HepG2 (cell line): ENCODE measurements around the gene FAAP20. TPM values are rescaled to one million over a fixed set of nuclear protein-coding genes. Genes with fewer than 3 reads are reported as not detected.

Experiments used
- ATAC-seq: fragments of 200-7000 bp; cut with Tn5 transposase; 3 replicates; pipeline ENCODE4 v1.9.1; 2020; ENCODE audit warnings: mild to moderate bottlenecking, moderate library complexity
- BruUV-seq: library from RNA; stranded (reverse); fragments of 400-500 nt; replicated peaks from 2 replicates; lab custom pipeline; 2021; lab: Mats Ljungman, UMichigan
- CTCF ChIA-PET: fragments of 300-600 bp; formaldehyde crosslinking; extraction: SDS; loops from one replicate; lab custom pipeline; 2021; ENCODE audit warnings: low total read pairs, inconsistent platforms, low intra/inter-chr PET ratio; lab: Yijun Ruan, JAX
- POLR2A ChIA-PET: fragments of 350-600 bp; sonication (Branson Sonifier 250); formaldehyde crosslinking; loops from one replicate; lab custom pipeline; 2020; ENCODE audit warnings: antibody characterized with exemption, inconsistent platforms; lab: Yijun Ruan, JAX
- DNase-seq: peaks from one replicate; pipeline ENCODE4 v3.0.0-alpha.2; 2015; ENCODE audit warnings: low spot score
- FAIRE-seq: peaks from 3 replicates; lab custom pipeline; 2011; peaks lifted over from hg19 to GRCh38; lab: Jason Lieb, UNC
- H2AFZ ChIP-seq: one replicate; pipeline ENCODE4 v1.6.1; 2011; ENCODE audit warnings: low read length, inconsistent platforms
- H3K27ac ChIP-seq: fragments of 300-600 bp; 3 replicates; pipeline ENCODE4 v1.8.0; 2011; ENCODE audit warnings: mixed run types, mild to moderate bottlenecking, mixed read lengths, low read length, inconsistent platforms; ENCODE audit not compliant: insufficient read depth; ENCODE audit errors: extremely low read length
- H3K27me3 ChIP-seq, 2 experiments: fragments of 200-600 bp in 1 of 2; 2 replicates in 1 of 2; 3 replicates in 1 of 2; pipeline versions ENCODE4 v1.6.0 to v1.8.0; 2011; ENCODE audit warnings: low read length in 2 of 2, mild to moderate bottlenecking in 2 of 2, moderate library complexity in 2 of 2, inconsistent platforms in 1 of 2; ENCODE audit not compliant: insufficient read depth in 2 of 2, control insufficient read depth in 1 of 2
- H3K36me3 ChIP-seq, 2 experiments: fragments of 200-600 bp in 1 of 2; replicated peaks in 1 of 2; 2 replicates in 1 of 2; 3 replicates in 1 of 2; pipeline versions ENCODE4 v1.5.1 to v1.8.0; 2011; ENCODE audit warnings: low read length in 2 of 2, inconsistent platforms in 1 of 2; ENCODE audit not compliant: insufficient read depth in 2 of 2, control insufficient read depth in 1 of 2
- H3K4me1 ChIP-seq: 2 replicates; pipeline ENCODE4 v1.5.1; 2012; ENCODE audit warnings: low read length, inconsistent platforms; ENCODE audit not compliant: insufficient read depth
- H3K4me2 ChIP-seq: 2 replicates; pipeline ENCODE4 v1.6.0; 2011; ENCODE audit warnings: low read depth, low read length, inconsistent platforms
- H3K4me3 ChIP-seq, 3 experiments: fragments of 200-600 bp in 1 of 3; sonication (generic), shearing (Covaris generic) in 1 of 3; replicated peaks in 1 of 3; 2 replicates each; pipeline ENCODE4 v1.5.1; 2011 to 2016; ENCODE audit warnings: low read length in 3 of 3, inconsistent platforms in 2 of 3, low read depth in 2 of 3, mild to moderate bottlenecking in 2 of 3, control low read depth in 1 of 3, mixed read lengths in 1 of 3; ENCODE audit not compliant: insufficient read depth in 1 of 3
- H3K79me2 ChIP-seq: one replicate; pipeline ENCODE4 v1.6.1; 2011; ENCODE audit warnings: low read length, inconsistent platforms; ENCODE audit not compliant: insufficient read depth
- H3K9ac ChIP-seq: 2 replicates; pipeline ENCODE4 v1.6.0; 2011; ENCODE audit warnings: mild to moderate bottlenecking, low read depth, low read length, inconsistent platforms; ENCODE audit not compliant: insufficient read depth
- H3K9me3 ChIP-seq: 2 replicates; pipeline ENCODE4 v1.5.1; 2012; ENCODE audit warnings: mild to moderate bottlenecking, low read length
- H4K20me1 ChIP-seq: 2 replicates; pipeline ENCODE4 v1.6.0; 2011; ENCODE audit warnings: inconsistent platforms, mild to moderate bottlenecking, low read length, moderate library complexity; ENCODE audit not compliant: insufficient read depth
- ZNF816 ChIP-seq: sonication (generic); formaldehyde crosslinking; IDR thresholded peaks from 2 replicates; pipeline ENCODE4 v1.8.0; 2022; ENCODE audit warnings: missing genetic modification reagents, mild to moderate bottlenecking, borderline replicate concordance
- WGBS: methylation state at CpG from one replicate; pipeline ENCODE4 v1.1.6; 2017; ENCODE audit warnings: low lambda C conversion rate; 5-methylcytosine and 5-hydroxymethylcytosine counted together
- in situ Hi-C: cut with HindIII; loops from 2 replicates; pipeline ENCODE4 v1.10.0; 2017; ENCODE audit warnings: low pct_unique_long_range_greater_than_20kb; ENCODE audit not compliant: extremely low pct_ligation_motif_present
- intact Hi-C: fragments of 100-400 bp; cut with micrococcal nuclease; formaldehyde crosslinking; loops from one replicate; pipeline ENCODE4 v1.10.0; 2022; ENCODE audit not compliant: unreplicated experiment
- polyA plus RNA-seq, 8 experiments: library from polyadenylated mRNA; depleted of rRNA in 3 of 8; stranded (reverse) in 7 of 8; unstranded in 1 of 8; fragments of >200 nt; fragmentation: Illumina TruSeq in 4 of 8; extraction: Trizol in 4 of 8; gene quantifications; 2 replicates each; pipeline versions ENCODE4 v1.2.1 to v1.2.3, GENCODE V29; 2011 to 2016; ENCODE audit warnings: low read depth in 4 of 8, missing spikeins in 1 of 8, mixed read lengths in 1 of 8; ENCODE audit not compliant: insufficient read depth in 1 of 8
- total RNA-seq, 5 experiments: library from RNA; depleted of rRNA; stranded (reverse); fragments of >200 nt; fragmentation: Illumina TruSeq; extraction: Trizol; gene quantifications; 2 replicates each; pipeline ENCODE4 v1.2.3, GENCODE V29; 2016; ENCODE audit warnings: low read depth in 1 of 5
- TF ChIP-seq, protein P1 (sequence below): sonication (generic); formaldehyde crosslinking; IDR thresholded peaks from 2 replicates; pipeline ENCODE4 v1.5.1; 2020; ENCODE audit warnings: mild to moderate bottlenecking, missing genetic modification reagents, moderate library complexity

The FAAP20 gene
- total and polyA plus RNA-seq, 2 of the 13 experiments (the other 11 are each of a cell fraction or from before 2014, with no cell fraction given): 9.6 to 10.8 TPM

DNA sequence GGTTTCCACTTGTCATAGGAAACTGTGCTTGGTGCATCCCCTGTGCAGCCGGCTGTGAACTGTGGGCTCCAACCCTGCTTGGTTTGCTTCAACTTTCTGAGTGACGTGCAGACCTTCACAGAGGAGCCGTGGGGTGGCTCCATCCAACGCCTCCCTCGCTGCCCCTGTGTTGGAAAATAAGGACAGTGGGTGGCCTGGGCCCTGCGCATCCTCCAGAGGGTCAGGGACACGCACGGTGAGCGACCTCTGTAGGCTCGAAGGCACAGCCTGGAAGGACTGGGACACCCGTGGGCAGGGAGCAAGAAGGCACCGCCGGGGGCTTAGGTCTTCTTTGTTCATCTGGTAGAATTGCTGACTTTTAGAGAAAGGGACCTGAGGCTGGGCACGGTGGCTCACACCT is 6.5 kb upstream of the FAAP20 start:
- Histone ChIP-seq H3K9ac (no peak overlapping the region), H3K27me3 (peaks cover 0 to 20% of the 10 kb centered on the region in 2 experiments; a peak in 4 of 5 replicates)
- in situ Hi-C loops: no loop called here
- POLR2A ChIA-PET: interaction anchor here (1.0 to 8.5 kb wide), 2 partner anchors 26 to 29 kb away, joined by 3 to 178 read pairs; partner anchors contain the start of gene SKI
- TF ChIP-seq, protein P1, sequence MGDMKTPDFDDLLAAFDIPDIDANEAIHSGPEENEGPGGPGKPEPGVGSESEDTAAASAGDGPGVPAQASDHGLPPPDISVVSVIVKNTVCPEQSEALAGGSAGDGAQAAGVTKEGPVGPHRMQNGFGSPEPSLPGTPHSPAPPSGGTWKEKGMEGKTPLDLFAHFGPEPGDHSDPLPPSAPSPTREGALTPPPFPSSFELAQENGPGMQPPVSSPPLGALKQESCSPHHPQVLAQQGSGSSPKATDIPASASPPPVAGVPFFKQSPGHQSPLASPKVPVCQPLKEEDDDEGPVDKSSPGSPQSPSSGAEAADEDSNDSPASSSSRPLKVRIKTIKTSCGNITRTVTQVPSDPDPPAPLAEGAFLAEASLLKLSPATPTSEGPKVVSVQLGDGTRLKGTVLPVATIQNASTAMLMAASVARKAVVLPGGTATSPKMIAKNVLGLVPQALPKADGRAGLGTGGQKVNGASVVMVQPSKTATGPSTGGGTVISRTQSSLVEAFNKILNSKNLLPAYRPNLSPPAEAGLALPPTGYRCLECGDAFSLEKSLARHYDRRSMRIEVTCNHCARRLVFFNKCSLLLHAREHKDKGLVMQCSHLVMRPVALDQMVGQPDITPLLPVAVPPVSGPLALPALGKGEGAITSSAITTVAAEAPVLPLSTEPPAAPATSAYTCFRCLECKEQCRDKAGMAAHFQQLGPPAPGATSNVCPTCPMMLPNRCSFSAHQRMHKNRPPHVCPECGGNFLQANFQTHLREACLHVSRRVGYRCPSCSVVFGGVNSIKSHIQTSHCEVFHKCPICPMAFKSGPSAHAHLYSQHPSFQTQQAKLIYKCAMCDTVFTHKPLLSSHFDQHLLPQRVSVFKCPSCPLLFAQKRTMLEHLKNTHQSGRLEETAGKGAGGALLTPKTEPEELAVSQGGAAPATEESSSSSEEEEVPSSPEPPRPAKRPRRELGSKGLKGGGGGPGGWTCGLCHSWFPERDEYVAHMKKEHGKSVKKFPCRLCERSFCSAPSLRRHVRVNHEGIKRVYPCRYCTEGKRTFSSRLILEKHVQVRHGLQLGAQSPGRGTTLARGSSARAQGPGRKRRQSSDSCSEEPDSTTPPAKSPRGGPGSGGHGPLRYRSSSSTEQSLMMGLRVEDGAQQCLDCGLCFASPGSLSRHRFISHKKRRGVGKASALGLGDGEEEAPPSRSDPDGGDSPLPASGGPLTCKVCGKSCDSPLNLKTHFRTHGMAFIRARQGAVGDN: 0 out of 2 replicates have a peak, but pooled peaks have one; percentile 11
- no peak for TF ChIP-seq ZNF816 (CRISPR knock-in tag)
- TF ChIP-seq, all 625 proteins: peak for 1
- intact Hi-C loops: no loop called here
- WGBS: 76% methylated on average over 12 of the region's 14 CpGs
- Histone ChIP-seq H3K9me3 (no peaks in the 10 kb centered on the region), H3K79me2 (no peaks in the 10 kb centered on the region), H4K20me1 (no peaks in the 10 kb centered on the region), H3K27ac (no peak overlapping the region), H3K4me2 (0 out of 2 replicates have a peak overlapping the region, but pooled peaks have one; percentile 24), H3K4me3 (no peak overlapping the region), H2AFZ (no peak overlapping the region), H3K36me3 (no peaks in the 10 kb centered on the region), H3K4me1 (peaks cover 84% of the 10 kb centered on the region)
- BruUV-seq: no TSS peak
- CTCF ChIA-PET: no interaction called here
- DNase-seq: no peak
- ATAC-seq: no peak
- FAIRE-seq: no peak
